DOHH2 (cell line): ENCODE results near the gene RAPGEF3.
A peak's percentile ranks its signal among the peaks of the same experiment; 100 is the strongest.

ENCODE experiments used
- CTCF ChIP-seq: fragments of 200-600 bp; sonication (generic); IDR thresholded peaks from one replicate; pipeline ENCODE4 v1.5.1; 2014; ENCODE audit warnings: antibody characterized with exemption, mild to moderate bottlenecking, low read depth, low read length; ENCODE audit not compliant: poor library complexity, severe bottlenecking
- EZH2phosphoT487 ChIP-seq: fragments of 200-600 bp; sonication (generic); IDR thresholded peaks from 2 replicates; pipeline ENCODE4 v1.6.1; 2017; ENCODE audit warnings: borderline replicate concordance, mild to moderate bottlenecking, antibody characterized with exemption, low read length, moderate library complexity, mixed read lengths

GRCh38 chr12:47686645-47687240 is 71.9 kb downstream of the RAPGEF3 start:
- TF ChIP-seq CTCF = peak; percentile 45
- TF ChIP-seq EZH2phosphoT487 = no peak
